RPMI8226 (cell line): ENCODE measurements around the gene TBC1D1.
"Not testable (repeated sequence)": the region's sequence is repeated elsewhere in the genome, so short reads cannot be mapped to it uniquely, and the experiment has no call there.

Source experiments
- DNase-seq: peaks from one replicate; pipeline ENCODE4 v3.0.0-alpha.2; 2015

The TBC1D1 gene

GRCh38 chr4:37970702-37971101 is 79.8 kb downstream of the TBC1D1 start:
- peak; percentile 56 for DNase-seq

- DNase-seq, result no peak
Observed at GRCh38 chr4:37971202-37971601, 80.3 kb downstream of the TBC1D1 start.

- DNase-seq, result no peak
Observed at GRCh38 chr4:37973441-37973840, 82.6 kb downstream of the TBC1D1 start.

- DNase-seq, result not testable (repeated sequence)
Observed at GRCh38 chr4:37975321-37975822, 84.5 kb downstream of the TBC1D1 start.

GRCh38 chr4:37976507-37976906 is 85.6 kb downstream of the TBC1D1 start:
- no peak for DNase-seq

GRCh38 chr4:37976991-37977470 is 86.1 kb downstream of the TBC1D1 start:
- peak; percentile 80 for DNase-seq

GRCh38 chr4:37977471-37978247 is 86.8 kb downstream of the TBC1D1 start:
- DNase-seq, result peak; percentile 80

- DNase-seq, result peak; percentile 39
Observed at GRCh38 chr4:37978248-37978924, 87.5 kb downstream of the TBC1D1 start.

GRCh38 chr4:37980246-37980645 is 89.4 kb downstream of the TBC1D1 start:
- no peak for DNase-seq

GRCh38 chr4:37981425-37981824 is 90.5 kb downstream of the TBC1D1 start:
- no peak for DNase-seq

GRCh38 chr4:37981844-37982720 is 91.2 kb downstream of the TBC1D1 start:
- DNase-seq, result no peak

GRCh38 chr4:37982736-37983135 is 91.9 kb downstream of the TBC1D1 start:
- DNase-seq, result no peak

- DNase-seq, result no peak
Observed at GRCh38 chr4:37983951-37984350, 93.1 kb downstream of the TBC1D1 start.

- DNase-seq, result no peak
Observed at GRCh38 chr4:37985730-37986275, 94.9 kb downstream of the TBC1D1 start.

GRCh38 chr4:37988670-37989069 is 97.8 kb downstream of the TBC1D1 start:
- no peak for DNase-seq

- DNase-seq, result no peak
Observed at GRCh38 chr4:37989398-37990260, 98.7 kb downstream of the TBC1D1 start.

- DNase-seq, result no peak
Observed at GRCh38 chr4:37990731-37991245, 99.9 kb downstream of the TBC1D1 start.

GRCh38 chr4:37991623-37992410 is 100.9 kb downstream of the TBC1D1 start:
- DNase-seq, result no peak

- no peak for DNase-seq
Observed at GRCh38 chr4:37993806-37994205, 102.9 kb downstream of the TBC1D1 start.

- DNase-seq, result no peak
Observed at GRCh38 chr4:37994569-37994968, 103.7 kb downstream of the TBC1D1 start.
